GM21528 (cell line): ENCODE measurements around the gene IRAK2.
"Not testable (repeated sequence)": the region's sequence is repeated elsewhere in the genome, so short reads cannot be mapped to it uniquely, and the experiment has no call there.

Experiments used
- ATAC-seq: cut with Tn5 transposase; IDR thresholded peaks from one replicate; pipeline ENCODE4 v1.9.1; 2021; ENCODE audit warnings: mild to moderate bottlenecking, moderate library complexity; ENCODE audit not compliant: unreplicated experiment, low FRiP score

The IRAK2 gene

DNA sequence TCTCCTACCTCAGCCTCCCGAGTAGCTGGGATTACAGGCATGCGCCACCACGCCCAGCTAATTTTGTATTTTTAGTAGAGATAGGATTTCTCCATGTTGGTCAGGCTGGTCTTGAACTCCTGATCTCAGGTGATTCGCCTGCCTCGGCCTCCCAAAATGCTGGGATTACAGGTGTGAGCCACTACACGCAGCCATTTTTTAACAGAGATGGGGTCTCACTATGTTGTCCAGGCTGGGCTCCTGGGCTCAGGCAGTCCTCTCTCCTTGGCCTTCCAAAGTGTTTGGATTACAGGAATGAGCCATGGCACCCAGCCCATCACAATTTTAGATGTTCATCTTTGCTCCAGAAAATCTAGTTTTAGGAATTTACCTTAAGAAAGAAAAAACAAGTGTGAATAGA, 6.2 kb upstream of the IRAK2 start:
- not testable (repeated sequence) for ATAC-seq

DNA sequence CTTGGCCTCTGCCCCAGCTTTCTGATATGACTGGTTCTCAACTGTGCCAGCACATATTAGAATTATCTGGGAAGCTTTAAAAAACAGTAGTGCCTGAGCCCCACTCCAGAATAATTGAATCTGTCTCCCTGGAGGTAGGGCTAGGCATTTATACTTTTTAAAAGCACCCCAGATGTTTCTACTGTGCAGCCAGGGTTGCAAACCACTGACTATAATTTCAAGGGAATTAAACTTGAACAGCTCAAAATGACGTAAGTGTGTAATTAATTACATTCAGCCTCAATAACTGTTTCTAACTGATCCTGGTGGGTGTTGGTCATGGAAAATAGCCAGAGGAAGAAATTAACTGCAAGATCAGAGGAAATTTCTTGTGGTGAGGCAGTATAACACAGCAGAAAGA, 4.4 kb upstream of the IRAK2 start:
- no peak for ATAC-seq

DNA sequence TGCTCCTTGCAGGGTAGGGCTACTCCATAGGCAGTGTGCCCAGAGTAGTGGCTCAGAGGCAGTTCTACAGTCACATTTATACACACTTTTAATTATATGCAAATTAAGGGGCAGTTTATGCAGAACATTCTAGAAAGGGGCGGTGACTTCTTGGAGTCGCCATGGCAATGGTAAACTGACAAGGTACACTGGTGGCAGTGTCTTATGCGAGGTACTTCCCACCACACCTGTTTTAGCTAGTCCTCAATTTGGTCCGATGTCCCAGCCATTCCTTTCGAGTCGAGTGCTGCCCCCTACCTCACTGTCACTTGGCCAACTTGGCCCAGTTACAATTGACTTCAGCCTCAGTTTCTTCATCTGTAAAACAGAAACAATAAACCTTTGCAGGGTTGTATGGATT, 3.8 kb upstream of the IRAK2 start:
- no peak for ATAC-seq

DNA sequence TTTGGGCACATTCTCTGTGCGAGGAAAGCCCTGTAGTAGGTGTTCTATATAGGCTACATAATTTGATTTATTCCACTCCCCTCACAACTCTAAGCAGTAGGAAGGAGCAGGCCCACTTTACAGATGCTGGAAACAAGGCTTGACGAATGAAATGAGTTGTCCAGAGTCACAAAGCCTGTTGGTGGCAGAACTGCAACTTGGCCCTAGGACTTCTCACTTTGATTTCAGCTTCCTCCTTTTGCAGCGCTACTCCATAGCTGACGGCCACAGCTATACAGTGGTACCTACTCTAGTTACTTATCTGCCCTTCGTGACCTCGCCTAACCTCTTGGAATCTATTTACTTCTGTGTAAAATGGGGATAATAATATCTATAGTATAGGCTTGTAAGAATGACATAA, 2.5 kb upstream of the IRAK2 start:
- no peak for ATAC-seq

DNA sequence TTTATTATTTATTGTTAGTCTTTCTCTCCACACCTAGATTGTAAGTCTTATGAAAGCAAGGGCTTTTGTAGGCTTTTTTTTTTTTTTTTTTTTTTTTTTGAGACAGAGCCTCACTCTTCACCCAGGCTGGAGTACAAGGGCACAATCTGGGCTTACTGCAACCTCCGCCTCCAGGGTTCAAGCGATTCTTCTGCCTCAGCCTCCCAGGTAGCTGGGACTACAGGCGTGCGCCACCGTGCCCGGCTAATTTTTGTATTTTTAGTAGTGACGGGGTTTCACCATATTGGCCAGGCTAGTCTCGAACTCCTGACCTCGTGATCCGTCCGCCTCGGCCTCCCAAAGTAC, 546 bp upstream of the IRAK2 start:
- not testable (repeated sequence) for ATAC-seq

DNA sequence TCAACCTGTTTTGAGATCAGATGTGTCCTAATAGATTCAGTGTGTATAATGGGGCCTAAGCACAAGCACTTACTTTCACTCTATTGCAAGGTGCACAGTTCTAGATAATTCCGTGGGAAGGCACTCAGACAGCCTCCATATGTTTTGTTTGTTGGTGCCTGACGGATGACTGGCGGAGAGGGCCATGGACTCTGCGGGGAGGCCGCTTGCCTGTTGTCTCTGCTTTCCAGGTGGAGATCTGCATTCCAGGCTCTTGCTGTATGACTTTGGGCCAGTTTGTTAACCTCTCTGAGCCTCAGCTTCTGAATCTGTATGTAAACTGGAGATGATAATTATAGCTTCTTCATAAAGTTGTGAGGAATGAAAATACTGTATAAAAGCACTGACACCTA, 1.5 kb downstream of the IRAK2 start:
- no peak for ATAC-seq

DNA sequence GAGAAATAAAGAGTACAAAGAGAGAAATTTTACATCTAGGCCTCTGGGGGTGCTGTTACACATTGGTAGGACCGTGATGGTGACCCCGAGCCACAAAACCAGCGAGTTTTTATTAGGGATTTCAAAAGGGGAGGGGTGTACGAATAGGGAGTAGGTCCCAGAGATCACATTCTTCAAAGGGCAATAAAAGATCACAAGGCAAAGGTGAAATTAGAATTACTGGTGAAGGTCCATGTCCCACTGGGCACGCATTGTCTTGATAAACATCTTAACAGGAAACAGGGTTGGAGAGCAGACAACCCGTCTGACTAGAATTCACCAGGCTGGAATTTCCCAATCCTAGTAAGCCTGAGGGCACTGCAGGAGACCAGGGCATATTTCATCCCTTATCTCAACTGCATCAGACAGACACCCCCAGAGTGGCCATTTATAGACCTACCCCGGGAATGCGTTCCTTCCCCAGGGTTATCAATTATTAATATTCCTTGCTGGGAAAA, 4.3 kb downstream of the IRAK2 start:
- ATAC-seq, result no peak

DNA sequence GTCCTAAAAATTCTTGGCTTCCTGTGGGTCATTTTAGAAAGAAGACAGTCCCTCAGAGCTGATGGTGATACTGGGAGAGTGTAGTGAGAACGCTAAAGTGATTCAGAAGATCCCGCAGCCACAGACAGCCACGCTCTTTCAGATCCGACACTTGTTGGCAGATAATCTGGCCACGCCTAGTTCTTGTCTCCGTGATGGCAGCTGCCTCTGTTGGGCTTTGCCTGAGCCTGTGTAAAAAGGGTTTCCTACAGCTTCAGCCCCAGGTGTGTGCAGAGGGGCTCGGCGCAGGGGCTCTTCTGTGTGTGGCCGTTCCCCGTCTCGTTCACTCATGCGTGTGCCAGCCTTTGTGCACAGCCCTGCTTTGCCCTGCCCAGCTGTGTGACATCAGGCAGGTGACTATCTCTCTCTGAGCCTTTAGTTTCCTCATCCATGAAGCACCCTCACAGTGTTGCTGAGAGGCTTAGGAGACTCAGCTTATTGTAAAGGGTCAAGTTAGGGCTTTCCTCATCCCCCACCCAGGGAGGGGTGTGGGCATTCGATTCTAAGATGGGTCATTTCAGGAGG, 6.3 kb downstream of the IRAK2 start:
- no peak for ATAC-seq

DNA sequence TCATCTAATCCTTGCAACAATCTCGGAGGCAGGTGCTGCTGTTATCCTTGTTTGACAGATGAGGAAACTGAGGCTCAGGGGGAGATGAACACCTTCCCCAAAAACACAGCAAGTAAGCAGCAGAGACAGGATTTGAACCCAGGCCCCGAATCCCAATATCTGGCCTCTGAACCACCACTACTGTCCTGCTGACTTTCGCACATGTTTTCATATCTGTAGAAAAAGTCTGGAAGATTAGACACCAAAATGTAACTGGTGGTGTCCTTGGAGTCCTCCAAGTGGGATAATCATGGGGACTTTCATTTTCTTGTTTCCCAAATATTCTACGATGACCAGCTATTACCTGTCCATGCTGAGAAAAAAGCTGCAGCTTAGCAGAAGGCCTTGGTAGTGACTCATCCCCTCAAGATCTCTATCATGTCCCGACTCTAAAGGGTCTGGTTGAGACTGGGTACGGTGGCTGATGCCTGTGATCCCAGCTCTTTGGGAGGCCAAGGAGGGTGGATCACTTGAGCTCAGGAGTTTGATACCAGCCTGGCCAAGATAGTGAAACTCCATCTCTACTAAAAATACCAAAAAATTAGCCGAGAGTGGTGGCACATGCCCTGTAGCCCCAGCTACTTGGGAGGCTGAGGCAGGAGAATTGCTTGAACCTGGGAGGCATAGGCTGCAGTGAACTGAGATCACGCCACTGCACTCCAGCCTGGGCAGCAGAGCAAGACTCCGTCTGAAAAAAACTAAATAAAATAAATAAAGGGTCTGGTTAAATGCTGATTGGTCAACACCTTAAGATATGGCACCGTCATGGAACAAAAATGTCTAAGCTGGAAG, 8.6 kb downstream of the IRAK2 start:
- ATAC-seq, result no peak

DNA sequence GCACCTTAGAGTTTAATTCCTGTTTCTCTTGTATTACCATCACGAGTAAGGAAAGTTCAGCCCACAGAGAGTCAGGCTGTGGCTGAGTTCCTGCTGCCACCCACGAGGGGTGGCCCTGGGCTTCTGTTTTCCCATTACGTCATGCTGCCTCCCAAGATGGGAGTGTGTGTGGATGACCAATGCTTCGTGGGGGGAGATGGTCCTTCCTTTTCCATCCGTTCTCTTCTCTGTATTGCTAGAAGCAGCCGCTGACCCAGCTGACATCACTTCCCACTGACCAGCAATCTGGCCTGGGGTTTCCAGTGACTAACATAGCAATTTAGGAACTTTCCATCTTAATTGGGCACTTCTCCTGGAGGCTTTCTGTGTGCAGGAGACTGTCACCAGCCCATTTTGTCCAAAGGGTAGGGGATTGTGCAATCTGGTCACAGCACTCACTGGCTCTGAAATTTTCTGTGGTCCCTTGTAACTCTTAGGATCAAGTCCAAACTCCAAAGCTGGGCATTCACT, 9.3 kb downstream of the IRAK2 start:
- ATAC-seq, result no peak

DNA sequence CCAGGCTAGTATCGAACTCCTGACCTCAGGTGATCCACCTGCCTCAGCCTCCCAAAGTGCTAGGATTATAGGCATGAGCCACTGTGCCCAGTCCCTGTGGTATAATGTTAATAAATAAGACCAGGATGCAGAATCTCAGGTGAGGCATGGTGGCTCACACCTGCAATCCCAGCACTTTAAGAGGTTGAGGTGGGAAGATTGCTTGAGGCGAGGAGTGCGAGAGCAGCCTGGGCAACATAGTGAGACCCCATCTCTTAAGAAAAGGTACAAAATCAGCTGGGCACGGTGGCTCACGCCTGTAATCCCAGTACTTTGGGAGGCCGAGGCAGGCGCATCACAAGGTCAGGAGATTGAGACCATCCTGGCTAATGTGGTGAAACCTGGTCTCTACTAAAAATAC, 10.6 kb downstream of the IRAK2 start:
- ATAC-seq, result not testable (repeated sequence)

DNA sequence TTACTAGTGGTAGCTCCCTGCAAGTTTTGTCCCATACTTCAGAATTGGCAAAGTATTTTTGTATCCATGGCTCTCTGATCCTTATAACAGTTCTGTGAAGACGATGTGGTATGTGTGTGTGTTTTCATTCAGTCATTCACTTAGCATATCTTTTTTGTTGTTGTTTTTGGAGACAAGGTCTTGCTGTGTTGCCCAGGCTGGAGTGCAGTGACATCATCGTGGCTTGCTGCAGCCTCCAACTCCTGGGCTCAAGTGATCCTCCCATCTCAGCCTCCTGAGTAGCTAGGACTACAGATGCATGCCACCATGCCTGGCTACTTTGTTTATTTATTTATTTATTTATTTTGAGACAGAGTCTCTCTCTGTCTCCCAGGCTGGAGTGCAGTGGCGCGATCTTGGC, 11.4 kb downstream of the IRAK2 start:
- not testable (repeated sequence) for ATAC-seq

DNA sequence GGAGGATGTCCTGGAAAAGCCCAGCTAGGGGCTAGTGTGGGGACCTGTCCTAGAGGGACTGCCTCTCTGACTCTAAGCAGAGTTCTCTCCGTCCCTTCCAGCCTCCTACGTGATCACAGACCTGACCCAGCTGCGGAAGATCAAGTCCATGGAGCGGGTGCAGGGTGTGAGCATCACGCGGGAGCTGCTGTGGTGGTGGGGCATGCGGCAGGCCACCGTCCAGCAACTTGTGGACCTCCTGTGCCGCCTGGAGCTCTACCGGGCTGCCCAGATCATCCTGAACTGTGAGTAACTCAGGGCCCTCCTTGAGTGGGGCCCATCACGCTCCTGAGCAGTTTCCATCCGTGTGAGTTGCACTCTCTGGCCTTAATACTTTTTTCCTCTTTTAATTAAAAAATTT, 13.0 kb downstream of the IRAK2 start:
- no peak for ATAC-seq

DNA sequence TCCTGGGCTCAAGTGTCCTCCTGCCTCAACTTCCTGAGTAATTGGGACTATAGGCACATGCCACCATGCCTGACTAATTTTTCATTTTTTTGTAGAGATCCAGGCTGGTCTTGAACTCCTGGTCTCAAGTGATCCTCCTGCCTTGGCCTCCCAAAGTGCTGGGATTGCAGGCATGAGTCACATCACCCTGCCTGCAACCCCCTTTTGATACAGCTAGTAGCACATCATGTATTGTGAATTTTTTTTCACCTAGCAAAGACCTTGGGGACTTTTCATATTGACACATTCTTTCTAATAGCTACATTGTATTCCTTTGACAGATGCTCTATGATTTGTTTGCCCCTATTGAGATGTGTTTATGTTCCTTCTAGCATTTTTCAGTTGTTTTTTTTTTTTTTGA, 14.2 kb downstream of the IRAK2 start:
- ATAC-seq, result no peak

DNA sequence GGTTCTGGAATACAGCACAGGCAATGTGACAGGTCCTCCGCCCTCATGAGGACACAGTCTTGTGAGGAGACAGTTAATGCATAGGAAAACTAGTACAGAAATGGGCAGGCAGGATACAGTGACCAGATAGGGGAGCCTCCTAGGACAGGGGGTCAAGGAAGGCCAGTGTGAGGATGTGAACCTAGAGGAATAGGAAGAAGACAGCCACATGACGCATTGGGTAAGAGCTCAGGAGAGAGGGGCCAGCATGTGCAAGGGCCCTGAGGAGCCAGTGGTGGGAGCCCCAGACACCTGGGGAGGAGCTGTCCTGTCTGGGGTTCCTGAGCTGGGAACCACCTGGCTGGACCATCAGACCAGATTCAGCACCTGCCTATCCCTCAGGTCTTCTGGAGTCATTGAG, 15.6 kb downstream of the IRAK2 start:
- ATAC-seq, result no peak

DNA sequence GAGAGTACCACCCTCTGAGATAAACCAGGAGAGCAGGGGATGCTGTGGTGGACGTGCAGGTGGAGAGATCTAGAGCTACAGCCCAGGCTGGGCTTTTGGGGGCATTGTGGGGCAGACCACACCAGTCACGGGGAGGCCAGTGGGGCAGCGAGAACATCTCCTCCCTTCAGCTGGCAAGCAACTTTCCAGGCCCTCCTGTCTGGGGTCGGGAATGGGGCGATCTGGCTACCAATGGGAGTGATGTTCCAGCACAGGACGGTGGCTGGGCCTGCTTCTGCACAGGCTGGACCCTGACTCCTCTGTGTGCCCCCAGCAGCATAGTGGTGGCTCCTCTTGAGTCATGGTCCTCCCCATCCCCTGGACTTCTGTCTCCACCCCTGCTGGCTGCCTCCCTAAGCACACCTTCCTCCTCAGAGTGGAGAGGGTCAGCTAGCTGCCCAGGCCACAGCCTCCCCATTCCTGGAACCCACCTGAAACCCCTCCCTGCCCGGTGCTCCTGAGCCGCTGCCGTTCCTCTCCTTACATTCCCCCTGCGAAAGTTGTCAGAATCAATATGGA, 16.1 kb downstream of the IRAK2 start:
- ATAC-seq, result no peak

DNA sequence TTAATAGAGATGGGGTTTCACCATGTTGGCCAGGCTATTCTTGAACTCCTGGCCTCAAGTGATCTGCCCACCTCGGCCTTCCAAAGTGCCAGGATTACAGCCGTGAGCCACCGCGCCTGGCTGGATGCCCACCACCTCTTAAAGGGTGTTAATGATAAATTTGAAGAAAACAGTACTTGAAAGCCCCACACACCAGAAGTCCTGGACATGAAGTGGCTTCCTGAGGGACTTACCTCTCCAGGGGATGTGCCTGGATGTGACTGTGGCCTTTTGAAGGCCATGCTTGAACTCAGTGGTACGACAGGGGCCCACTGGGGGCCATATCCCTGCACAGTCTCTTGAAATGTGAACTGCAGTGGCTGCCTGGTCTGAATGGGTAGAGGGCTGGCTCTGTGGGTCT, 18.2 kb downstream of the IRAK2 start:
- ATAC-seq, result no peak

DNA sequence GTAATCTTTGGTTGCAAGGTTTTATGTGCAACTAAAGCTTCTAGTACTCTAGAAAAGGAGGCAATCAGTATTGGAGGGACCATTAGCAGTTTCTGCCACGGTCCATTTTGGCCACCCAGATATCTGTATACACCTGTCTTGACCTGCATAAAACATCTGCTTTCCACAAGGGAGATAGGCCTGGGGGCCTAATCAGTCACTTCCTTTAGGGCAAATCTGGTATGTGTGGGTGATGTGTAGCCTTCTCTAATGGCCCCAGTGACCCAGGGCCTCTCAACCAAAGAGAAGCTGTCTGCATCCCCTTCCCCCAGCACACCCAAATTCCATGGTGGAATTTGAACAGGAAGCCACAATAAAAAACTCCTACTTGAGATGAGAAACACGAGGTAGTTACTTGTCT, 19.5 kb downstream of the IRAK2 start:
- no peak for ATAC-seq

DNA sequence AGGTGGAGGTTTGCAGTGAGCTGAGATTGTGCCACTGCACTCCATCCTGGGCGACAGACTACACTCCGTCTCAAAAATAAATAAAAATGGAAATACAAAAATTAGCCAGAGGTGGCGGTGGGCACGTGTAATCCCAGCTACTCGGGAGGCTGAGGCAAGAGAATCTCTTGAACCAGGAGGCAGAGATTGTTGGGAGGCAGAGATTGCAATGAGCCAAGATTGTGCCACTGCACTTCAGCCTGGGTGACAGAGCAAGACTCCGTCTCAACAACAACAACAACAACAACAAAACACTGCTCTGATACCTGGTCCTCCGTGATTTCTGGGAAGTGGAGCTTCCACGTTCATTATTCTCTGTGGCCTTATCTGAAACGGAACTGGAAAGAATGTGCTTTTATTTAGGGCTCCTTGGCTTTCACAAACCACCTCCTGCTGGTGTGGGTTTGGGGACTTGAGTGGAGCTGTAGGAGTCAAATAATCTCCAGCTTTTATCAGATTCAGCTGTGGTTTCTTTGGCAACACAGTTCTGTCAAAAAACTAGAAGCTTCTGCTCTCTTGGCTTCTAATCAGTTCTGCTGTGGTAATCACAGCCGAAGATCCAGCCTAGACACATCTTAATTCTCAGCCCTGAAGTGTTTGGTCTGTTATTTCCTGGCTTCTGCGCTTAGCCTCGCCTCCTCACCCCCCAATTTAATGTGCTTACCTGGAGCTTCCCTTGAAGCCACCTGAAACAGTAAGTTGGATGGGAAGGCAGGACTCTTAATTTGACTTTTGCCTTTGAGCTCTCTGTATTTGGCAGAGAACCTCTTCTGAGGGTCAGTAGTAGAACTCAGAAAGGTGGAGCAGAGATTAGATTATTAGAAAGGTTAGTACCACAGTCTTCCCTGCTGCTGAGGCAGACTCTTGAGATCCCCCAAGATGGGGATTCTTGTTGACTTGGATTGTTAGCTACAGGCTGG, 21.4 kb downstream of the IRAK2 start:
- no peak for ATAC-seq

DNA sequence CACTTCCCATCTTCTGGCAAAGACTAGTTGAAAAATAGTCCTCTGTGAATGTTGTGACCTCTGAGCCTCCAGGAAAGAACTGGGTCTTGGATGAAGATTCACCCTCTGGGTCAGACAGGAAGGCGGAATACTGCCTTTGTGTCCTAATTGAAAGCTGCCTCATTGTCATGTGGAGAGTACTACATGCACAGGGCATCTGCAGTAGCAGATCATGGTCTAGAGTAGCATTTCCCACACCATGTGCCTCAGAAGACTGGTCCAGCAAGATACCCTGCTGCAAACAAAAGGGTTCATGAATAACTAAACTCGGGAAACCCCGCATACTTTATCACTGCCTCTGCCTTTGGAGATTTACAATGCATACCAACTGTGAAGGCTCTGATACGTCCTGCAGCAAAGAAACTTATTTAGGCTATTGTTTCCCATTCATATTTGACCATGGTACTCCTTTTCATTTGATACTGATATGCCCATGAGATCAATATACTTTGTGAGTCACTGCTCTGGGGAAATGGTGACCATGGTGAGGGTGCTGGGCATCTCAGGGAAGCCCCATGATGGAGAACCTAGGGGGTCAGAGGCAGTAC, 22.7 kb downstream of the IRAK2 start:
- ATAC-seq, result no peak
